A549 (cell line): ENCODE data around the gene P2RX6. TPM values are rescaled to one million over a fixed set of nuclear protein-coding genes. Genes with fewer than 3 reads are reported as not detected.

Source experiments
- ATAC-seq, 2 experiments: fragments of 200-7000 bp in 1 of 2; fragments of >200 bp in 1 of 2; cut with Nextera tagmentation in 1 of 2; cut with Tn5 transposase in 1 of 2; 3 replicates each; pipeline versions ENCODE4 v1.8.0 to v1.9.1; 2018 to 2020; ENCODE audit warnings: mild to moderate bottlenecking in 1 of 2, moderate library complexity in 1 of 2
- CTCF ChIA-PET: fragments of 300-600 bp; sonication (Branson Sonifier 250); formaldehyde crosslinking; extraction: SDS; loops from one replicate; lab custom pipeline; 2021; ENCODE audit warnings: antibody characterized with exemption, inconsistent platforms; lab: Yijun Ruan, JAX
- POLR2A ChIA-PET: fragments of 350-600 bp; formaldehyde crosslinking; extraction: SDS; loops from one replicate; lab custom pipeline; 2021; ENCODE audit warnings: antibody characterized with exemption, inconsistent platforms; lab: Yijun Ruan, JAX
- DNase-seq, 2 experiments: peaks; one replicate each; pipeline versions ENCODE4 v3.0.0 to v3.0.0-alpha.2; 2011 to 2016; ENCODE audit warnings: low read depth in 1 of 2, low spot score in 1 of 2
- FAIRE-seq: peaks from 2 replicates; lab custom pipeline; 2011; peaks lifted over from hg19 to GRCh38; lab: Jason Lieb, UNC
- H3K27ac ChIP-seq, 2 experiments: fragments of >200 bp; sonication (Bioruptor Twin); formaldehyde crosslinking; 3 replicates each; pipeline ENCODE4 v1.5.1; 2016 to 2017
- H3K4me1 ChIP-seq: fragments of >200 bp; sonication (Bioruptor Twin); formaldehyde crosslinking; 3 replicates; pipeline ENCODE4 v1.6.1; 2016
- H3K4me2 ChIP-seq: fragments of >200 bp; sonication (Bioruptor Twin); formaldehyde crosslinking; 3 replicates; pipeline ENCODE4 v1.6.1; 2016
- H3K4me3 ChIP-seq: fragments of >200 bp; sonication (Bioruptor Twin); formaldehyde crosslinking; 3 replicates; pipeline ENCODE4 v1.5.1; 2016
- H3K9me3 ChIP-seq: fragments of >200 bp; sonication (Bioruptor Twin); formaldehyde crosslinking; 3 replicates; pipeline ENCODE4 v1.6.1; 2016
- CBX2 ChIP-seq: fragments of 200-600 bp; sonication (generic); IDR thresholded peaks from 2 replicates; pipeline ENCODE4 v1.6.1; 2016; ENCODE audit warnings: low read depth, mild to moderate bottlenecking, borderline replicate concordance
- CEBPB ChIP-seq, 2 experiments: fragments of >200 bp in 1 of 2; sonication (Bioruptor Twin) in 1 of 2; formaldehyde crosslinking in 1 of 2; IDR thresholded peaks; 2 replicates each; pipeline ENCODE4 v1.6.1; 2012 to 2016
- CHD2 ChIP-seq: fragments of 150-350 bp; IDR thresholded peaks from 2 replicates; pipeline ENCODE4 v1.6.1; 2014; ENCODE audit warnings: low read length; ENCODE audit not compliant: partially characterized antibody
- CHD4 ChIP-seq: fragments of 200-600 bp; sonication (generic); IDR thresholded peaks from 2 replicates; pipeline ENCODE4 v1.6.1; 2016; ENCODE audit warnings: antibody characterized with exemption, mild to moderate bottlenecking, borderline replicate concordance
- GATA3 ChIP-seq: IDR thresholded peaks from 2 replicates; pipeline ENCODE4 v1.6.1; 2012; ENCODE audit warnings: borderline replicate concordance
- HEYL ChIP-seq: fragments of 250-450 bp; sonication (Bioruptor Pico); IDR thresholded peaks from 2 replicates; pipeline ENCODE4 v1.8.0; 2021; ENCODE audit warnings: mild to moderate bottlenecking, moderate library complexity
- JUN ChIP-seq, 2 experiments: fragments of >200 bp; sonication (Bioruptor Twin); formaldehyde crosslinking; IDR thresholded peaks; 2 replicates in 1 of 2; 3 replicates in 1 of 2; pipeline ENCODE4 v1.6.1; 2016 to 2017
- KDM5A ChIP-seq: fragments of 200-600 bp; sonication (generic); IDR thresholded peaks from 2 replicates; pipeline ENCODE4 v1.6.1; 2016; ENCODE audit warnings: antibody characterized with exemption, mild to moderate bottlenecking
- PHF8 ChIP-seq: fragments of 200-600 bp; sonication (generic); IDR thresholded peaks from 2 replicates; pipeline ENCODE4 v1.6.1; 2016; ENCODE audit warnings: low read depth, mild to moderate bottlenecking, antibody characterized with exemption, moderate library complexity, borderline replicate concordance
- RAD21 ChIP-seq, 2 experiments: fragments of >200 bp in 1 of 2; sonication (Bioruptor Twin) in 1 of 2; formaldehyde crosslinking in 1 of 2; IDR thresholded peaks in 1 of 2; conservative IDR thresholded peaks in 1 of 2; 2 replicates in 1 of 2; 3 replicates in 1 of 2; pipeline ENCODE4 v1.6.1; 2012 to 2018; ENCODE audit warnings: inconsistent platforms in 1 of 2
- RARB ChIP-seq: fragments of 250-450 bp; sonication (Bioruptor Pico); IDR thresholded peaks from 2 replicates; pipeline ENCODE4 v1.8.0; 2021; ENCODE audit warnings: mild to moderate bottlenecking, moderate library complexity
- RCOR1 ChIP-seq: fragments of 150-350 bp; IDR thresholded peaks from 2 replicates; pipeline ENCODE4 v1.6.1; 2014; ENCODE audit warnings: antibody characterized with exemption, low read length, low read depth
- RFX5 ChIP-seq: fragments of 450-650 bp; IDR thresholded peaks from 2 replicates; pipeline ENCODE4 v1.7.1; 2014; ENCODE audit warnings: antibody characterized with exemption, mild to moderate bottlenecking, moderate library complexity
- SREBF2 ChIP-seq: fragments of 450-650 bp; IDR thresholded peaks from 2 replicates; pipeline ENCODE4 v1.6.1; 2014; ENCODE audit warnings: mild to moderate bottlenecking, moderate library complexity
- TFCP2L1 ChIP-seq: fragments of 250-450 bp; sonication (Bioruptor Pico); IDR thresholded peaks from 2 replicates; pipeline ENCODE4 v1.5.0; 2021; ENCODE audit warnings: mild to moderate bottlenecking
- TP53 ChIP-seq: fragments of 250-450 bp; sonication (Bioruptor Pico); IDR thresholded peaks from 2 replicates; pipeline ENCODE4 v1.5.0; 2021; ENCODE audit warnings: mild to moderate bottlenecking, moderate library complexity
- ZC3H11A ChIP-seq: fragments of 450-650 bp; IDR thresholded peaks from 2 replicates; pipeline ENCODE4 v1.6.1; 2014; ENCODE audit warnings: antibody characterized with exemption, mild to moderate bottlenecking
- ZFP36 ChIP-seq: fragments of 450-650 bp; IDR thresholded peaks from 2 replicates; pipeline ENCODE4 v1.6.1; 2014; ENCODE audit warnings: borderline replicate concordance; ENCODE audit not compliant: partially characterized antibody
- WGBS: methylation state at CpG from one replicate; pipeline ENCODE4 v1.1.6; 2017; ENCODE audit errors: missing lambda C conversion rate; 5-methylcytosine and 5-hydroxymethylcytosine counted together
- polyA plus RNA-seq, 4 experiments: library from polyadenylated mRNA; depleted of rRNA in 3 of 4; stranded (reverse); fragments of >200 nt; fragmentation: RNase III in 1 of 4; extraction: RNeasy Plus Mini Kit Qiagen cat#74134 plus additional on column Dnase treatment in 1 of 4; gene quantifications; 2 replicates in 3 of 4; 3 replicates in 1 of 4; pipeline ENCODE4 v1.2.3, GENCODE V29; 2011 to 2017
- TF ChIP-seq, protein P1 (sequence below): fragments of 200-600 bp; sonication (generic); IDR thresholded peaks from 2 replicates; pipeline ENCODE4 v1.6.1; 2016; ENCODE audit warnings: antibody characterized with exemption, mild to moderate bottlenecking, moderate library complexity
- TF ChIP-seq, protein P2 (sequence below): fragments of >200 bp; sonication (Bioruptor Twin); formaldehyde crosslinking; IDR thresholded peaks from 3 replicates; pipeline ENCODE4 v1.5.1; 2016
- TF ChIP-seq, protein P3 (sequence below): fragments of 250-450 bp; sonication (Bioruptor Pico); IDR thresholded peaks from 2 replicates; pipeline ENCODE4 v1.5.0; 2020; ENCODE audit warnings: low read depth, mild to moderate bottlenecking, moderate library complexity
- TF ChIP-seq, protein P4 (sequence below): fragments of 450-650 bp; IDR thresholded peaks from 2 replicates; pipeline ENCODE4 v1.6.1; 2014; ENCODE audit warnings: antibody characterized with exemption

The P2RX6 gene
- polyA plus RNA-seq, 2 of the 4 experiments (the other 2 are of a cell fraction), result 0.67 to 0.92 TPM

DNA sequence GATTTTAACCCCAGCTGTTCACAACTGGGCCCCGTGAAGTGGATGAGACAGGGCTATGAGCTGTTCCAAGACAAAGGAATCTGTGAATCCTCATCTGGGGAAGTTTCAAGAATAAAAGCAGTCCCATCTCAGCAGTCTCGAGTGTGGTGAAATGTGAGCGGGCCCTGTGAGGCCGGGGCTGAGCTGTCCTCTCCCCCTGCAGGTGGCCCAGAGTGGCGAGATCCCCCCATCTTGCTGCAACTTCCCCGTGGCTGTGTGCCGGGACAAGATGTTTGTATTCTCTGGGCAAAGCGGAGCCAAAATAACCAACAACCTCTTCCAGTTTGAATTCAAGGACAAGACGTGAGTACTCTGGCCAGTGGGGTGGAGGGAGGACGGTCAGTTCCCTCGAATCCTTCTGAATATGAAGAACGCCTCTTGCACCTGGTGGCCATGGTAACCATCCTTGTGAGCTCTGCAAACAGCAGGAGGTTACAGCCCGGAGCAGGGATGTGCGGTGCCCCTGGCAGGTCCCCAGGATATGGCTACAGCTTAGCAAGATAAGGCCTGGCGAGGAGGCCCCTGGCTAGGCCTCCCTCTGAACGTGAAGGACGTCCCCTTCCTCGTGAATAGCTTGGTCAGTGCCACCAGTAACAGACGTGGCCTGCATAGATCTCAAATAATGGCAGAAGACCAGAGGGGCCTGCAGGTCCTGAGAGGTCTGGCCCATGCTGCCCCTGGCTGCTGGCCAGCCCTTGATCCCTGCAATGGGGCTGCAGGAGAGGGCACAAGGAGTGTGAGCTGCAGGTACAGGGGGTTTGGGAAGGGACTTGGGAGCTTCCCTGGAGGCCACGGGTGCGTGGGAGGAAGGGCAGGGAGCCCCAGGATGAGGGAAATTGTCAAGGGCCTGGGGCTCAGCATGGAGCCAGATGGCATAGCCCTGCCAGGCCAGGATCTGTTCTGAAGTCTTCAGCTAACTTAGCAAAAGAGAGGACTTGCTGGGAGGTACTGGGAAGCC, 24.5 kb upstream of the P2RX6 start:
- FAIRE-seq, result no peak
- WGBS, result 90% methylated on average over 17 of the region's 21 CpGs

DNA sequence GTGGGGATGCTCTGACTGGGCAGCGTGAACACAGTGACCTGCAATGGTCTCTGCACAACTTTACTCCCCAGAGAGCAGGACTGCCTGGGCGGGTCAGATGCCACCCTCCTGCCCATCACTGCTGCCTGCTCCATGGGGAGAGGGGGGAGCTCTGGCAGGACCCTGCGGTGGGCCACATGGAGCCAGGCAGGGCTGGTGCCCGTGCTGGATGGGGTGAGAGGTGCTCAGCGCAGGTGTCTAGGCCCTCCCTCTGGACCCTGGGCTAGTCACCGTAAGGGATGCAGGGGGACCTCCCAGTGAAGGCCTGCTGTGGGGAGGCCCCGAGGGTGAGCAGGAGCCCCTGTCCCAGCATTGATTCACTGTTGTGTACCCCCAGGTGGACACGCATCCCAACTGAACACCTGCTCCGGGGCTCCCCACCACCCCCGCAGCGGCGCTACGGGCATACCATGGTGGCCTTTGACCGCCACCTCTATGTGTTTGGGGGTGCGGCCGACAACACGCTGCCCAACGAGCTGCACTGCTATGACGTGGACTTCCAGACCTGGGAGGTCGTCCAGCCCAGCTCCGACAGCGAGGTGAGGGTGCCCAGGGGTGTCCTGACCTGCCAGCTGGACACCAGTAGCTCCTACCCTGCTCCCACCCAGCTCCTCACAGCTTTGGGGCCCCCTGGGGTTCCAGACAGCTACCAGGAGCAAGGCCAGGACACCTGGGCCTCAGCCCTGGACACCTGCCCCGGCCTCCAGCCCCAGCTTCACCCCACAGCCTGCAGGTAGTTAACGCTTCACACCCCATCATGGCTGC, 23.5 kb upstream of the P2RX6 start:
- Histone ChIP-seq H3K9me3 (no peaks in the 10 kb centered on the region), H3K4me3 (no peak overlapping the region), H3K4me2 (no peak overlapping the region), H3K27ac (no peak overlapping the region), H3K4me1 (no peaks in the 10 kb centered on the region)
- ChIA-PET CTCF (interaction anchor here (0.7 to 1.7 kb wide), 4 partner anchors 9 to 106 kb away, joined by 3 to 5 read pairs (median 4); partner anchors contain the start of gene LZTR1), POLR2A (interaction anchor here (1.0 kb wide), 1 partner anchor 11 kb away, joined by 5 read pairs; the partner anchor contains the start of gene THAP7)
- FAIRE-seq (no peak), ATAC-seq (no peak), DNase-seq (no peak)
- WGBS, result 98% methylated on average over 8 of the region's 24 CpGs
- TF ChIP-seq TP53 (CRISPR knock-in tag) (no peak), TFCP2L1 (CRISPR knock-in tag) (no peak), SREBF2 (no peak), CHD4 (no peak), RFX5 (no peak), CHD2 (no peak)
- TF ChIP-seq, protein P1, sequence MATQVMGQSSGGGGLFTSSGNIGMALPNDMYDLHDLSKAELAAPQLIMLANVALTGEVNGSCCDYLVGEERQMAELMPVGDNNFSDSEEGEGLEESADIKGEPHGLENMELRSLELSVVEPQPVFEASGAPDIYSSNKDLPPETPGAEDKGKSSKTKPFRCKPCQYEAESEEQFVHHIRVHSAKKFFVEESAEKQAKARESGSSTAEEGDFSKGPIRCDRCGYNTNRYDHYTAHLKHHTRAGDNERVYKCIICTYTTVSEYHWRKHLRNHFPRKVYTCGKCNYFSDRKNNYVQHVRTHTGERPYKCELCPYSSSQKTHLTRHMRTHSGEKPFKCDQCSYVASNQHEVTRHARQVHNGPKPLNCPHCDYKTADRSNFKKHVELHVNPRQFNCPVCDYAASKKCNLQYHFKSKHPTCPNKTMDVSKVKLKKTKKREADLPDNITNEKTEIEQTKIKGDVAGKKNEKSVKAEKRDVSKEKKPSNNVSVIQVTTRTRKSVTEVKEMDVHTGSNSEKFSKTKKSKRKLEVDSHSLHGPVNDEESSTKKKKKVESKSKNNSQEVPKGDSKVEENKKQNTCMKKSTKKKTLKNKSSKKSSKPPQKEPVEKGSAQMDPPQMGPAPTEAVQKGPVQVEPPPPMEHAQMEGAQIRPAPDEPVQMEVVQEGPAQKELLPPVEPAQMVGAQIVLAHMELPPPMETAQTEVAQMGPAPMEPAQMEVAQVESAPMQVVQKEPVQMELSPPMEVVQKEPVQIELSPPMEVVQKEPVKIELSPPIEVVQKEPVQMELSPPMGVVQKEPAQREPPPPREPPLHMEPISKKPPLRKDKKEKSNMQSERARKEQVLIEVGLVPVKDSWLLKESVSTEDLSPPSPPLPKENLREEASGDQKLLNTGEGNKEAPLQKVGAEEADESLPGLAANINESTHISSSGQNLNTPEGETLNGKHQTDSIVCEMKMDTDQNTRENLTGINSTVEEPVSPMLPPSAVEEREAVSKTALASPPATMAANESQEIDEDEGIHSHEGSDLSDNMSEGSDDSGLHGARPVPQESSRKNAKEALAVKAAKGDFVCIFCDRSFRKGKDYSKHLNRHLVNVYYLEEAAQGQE, result no peak

More for the DNA sequence above, 24.5 kb upstream of the P2RX6 start:
- Histone ChIP-seq H3K4me3 (no peak overlapping the region), H3K4me2 (no peak overlapping the region), H3K9me3 (no peaks in the 10 kb centered on the region), H3K27ac (no peak overlapping the region)
- CTCF ChIA-PET, result interaction anchor here (0.7 to 1.7 kb wide), 6 partner anchors 13 to 112 kb away, joined by 3 to 6 read pairs (median 3); partner anchors contain the start of gene CRKL
- TF ChIP-seq JUN (IDR thresholded peaks at IDR 0.05) (no peak), RARB (CRISPR knock-in tag) (no peak), PHF8 (no peak), RAD21 (conservative IDR thresholded peaks at IDR 0.05 in 1 of 2, IDR thresholded peaks at IDR 0.05 in 1 of 2) (no peak)
- TF ChIP-seq, protein P2, sequence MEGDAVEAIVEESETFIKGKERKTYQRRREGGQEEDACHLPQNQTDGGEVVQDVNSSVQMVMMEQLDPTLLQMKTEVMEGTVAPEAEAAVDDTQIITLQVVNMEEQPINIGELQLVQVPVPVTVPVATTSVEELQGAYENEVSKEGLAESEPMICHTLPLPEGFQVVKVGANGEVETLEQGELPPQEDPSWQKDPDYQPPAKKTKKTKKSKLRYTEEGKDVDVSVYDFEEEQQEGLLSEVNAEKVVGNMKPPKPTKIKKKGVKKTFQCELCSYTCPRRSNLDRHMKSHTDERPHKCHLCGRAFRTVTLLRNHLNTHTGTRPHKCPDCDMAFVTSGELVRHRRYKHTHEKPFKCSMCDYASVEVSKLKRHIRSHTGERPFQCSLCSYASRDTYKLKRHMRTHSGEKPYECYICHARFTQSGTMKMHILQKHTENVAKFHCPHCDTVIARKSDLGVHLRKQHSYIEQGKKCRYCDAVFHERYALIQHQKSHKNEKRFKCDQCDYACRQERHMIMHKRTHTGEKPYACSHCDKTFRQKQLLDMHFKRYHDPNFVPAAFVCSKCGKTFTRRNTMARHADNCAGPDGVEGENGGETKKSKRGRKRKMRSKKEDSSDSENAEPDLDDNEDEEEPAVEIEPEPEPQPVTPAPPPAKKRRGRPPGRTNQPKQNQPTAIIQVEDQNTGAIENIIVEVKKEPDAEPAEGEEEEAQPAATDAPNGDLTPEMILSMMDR, result no peak
- TF ChIP-seq, all 56 proteins: peak for 0
- ATAC-seq (no peak), DNase-seq (no peak)
- no peaks in the 10 kb centered on the region for H3K4me1 ChIP-seq
- POLR2A ChIA-PET, result interaction anchor here (1.0 to 1.5 kb wide), 2 partner anchors 8 to 12 kb away, joined by 5 to 7 read pairs; partner anchors contain the start of genes LZTR1 and THAP7

DNA sequence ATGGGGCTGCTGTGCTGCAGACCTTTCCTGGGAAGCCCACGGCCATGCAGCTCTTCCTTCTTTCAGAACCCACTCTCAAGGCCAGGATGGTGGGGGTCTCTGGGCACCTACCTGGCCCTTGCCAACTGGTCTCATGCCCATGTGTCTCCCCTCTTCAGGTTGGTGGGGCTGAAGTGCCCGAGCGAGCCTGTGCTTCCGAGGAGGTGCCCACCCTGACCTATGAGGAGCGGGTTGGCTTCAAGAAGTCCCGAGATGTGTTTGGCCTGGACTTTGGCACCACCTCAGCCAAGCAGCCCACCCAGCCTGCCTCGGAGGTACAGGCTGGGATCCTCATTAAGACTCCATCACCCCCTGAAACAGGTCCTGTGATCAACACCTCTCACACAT, 22.9 kb upstream of the P2RX6 start:
- ChIA-PET POLR2A (no interaction called here), CTCF (interaction anchor here (1.3 kb wide), 1 partner anchor 10 kb away, joined by 4 read pairs; the partner anchor contains the start of gene LZTR1)
- no peak overlapping the region for H3K4me3 ChIP-seq
- WGBS, result 61% methylated on average over 4 of the region's 7 CpGs
- ATAC-seq (no peak), FAIRE-seq (no peak), DNase-seq (no peak)
- no peak overlapping the region for H3K4me2 ChIP-seq
- H3K4me1 ChIP-seq, result no peaks in the 10 kb centered on the region
- TF ChIP-seq, protein P3, sequence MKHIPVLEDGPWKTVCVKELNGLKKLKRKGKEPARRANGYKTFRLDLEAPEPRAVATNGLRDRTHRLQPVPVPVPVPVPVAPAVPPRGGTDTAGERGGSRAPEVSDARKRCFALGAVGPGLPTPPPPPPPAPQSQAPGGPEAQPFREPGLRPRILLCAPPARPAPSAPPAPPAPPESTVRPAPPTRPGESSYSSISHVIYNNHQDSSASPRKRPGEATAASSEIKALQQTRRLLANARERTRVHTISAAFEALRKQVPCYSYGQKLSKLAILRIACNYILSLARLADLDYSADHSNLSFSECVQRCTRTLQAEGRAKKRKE (CRISPR knock-in tag), result no peak
- no peak for TF ChIP-seq ZC3H11A
- no peak for TF ChIP-seq HEYL
- TF ChIP-seq, protein P4, sequence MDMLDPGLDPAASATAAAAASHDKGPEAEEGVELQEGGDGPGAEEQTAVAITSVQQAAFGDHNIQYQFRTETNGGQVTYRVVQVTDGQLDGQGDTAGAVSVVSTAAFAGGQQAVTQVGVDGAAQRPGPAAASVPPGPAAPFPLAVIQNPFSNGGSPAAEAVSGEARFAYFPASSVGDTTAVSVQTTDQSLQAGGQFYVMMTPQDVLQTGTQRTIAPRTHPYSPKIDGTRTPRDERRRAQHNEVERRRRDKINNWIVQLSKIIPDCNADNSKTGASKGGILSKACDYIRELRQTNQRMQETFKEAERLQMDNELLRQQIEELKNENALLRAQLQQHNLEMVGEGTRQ, result no peak
- TF ChIP-seq CBX2, result no peak
- TF ChIP-seq GATA3, result no peak
- no peak for TF ChIP-seq ZFP36
- TF ChIP-seq KDM5A, result no peak
- no peak for TF ChIP-seq RCOR1
- TF ChIP-seq CEBPB (IDR thresholded peaks at IDR 0.05), result no peak
- no peak overlapping the region for H3K27ac ChIP-seq
- H3K9me3 ChIP-seq, result no peaks in the 10 kb centered on the region
